Stimulated activated CD8-positive, alpha-beta memory T cell treated with anti-CD3 and anti-CD28 coated beads, Interleukin-15, amount 100 ng/mL, for 1 hour (primary cell): ENCODE data around the gene MATR3.
A peak's percentile ranks its signal among the peaks of the same experiment; 100 is the strongest.
"Not testable (repeated sequence)": the region's sequence is repeated elsewhere in the genome, so short reads cannot be mapped to it uniquely, and the experiment has no call there.

Experiments used
- DNase-seq: peaks from one replicate; pipeline ENCODE4 v3.0.0-alpha.2; 2020; ENCODE audit warnings: low read depth

MATR3 gene, protein sequence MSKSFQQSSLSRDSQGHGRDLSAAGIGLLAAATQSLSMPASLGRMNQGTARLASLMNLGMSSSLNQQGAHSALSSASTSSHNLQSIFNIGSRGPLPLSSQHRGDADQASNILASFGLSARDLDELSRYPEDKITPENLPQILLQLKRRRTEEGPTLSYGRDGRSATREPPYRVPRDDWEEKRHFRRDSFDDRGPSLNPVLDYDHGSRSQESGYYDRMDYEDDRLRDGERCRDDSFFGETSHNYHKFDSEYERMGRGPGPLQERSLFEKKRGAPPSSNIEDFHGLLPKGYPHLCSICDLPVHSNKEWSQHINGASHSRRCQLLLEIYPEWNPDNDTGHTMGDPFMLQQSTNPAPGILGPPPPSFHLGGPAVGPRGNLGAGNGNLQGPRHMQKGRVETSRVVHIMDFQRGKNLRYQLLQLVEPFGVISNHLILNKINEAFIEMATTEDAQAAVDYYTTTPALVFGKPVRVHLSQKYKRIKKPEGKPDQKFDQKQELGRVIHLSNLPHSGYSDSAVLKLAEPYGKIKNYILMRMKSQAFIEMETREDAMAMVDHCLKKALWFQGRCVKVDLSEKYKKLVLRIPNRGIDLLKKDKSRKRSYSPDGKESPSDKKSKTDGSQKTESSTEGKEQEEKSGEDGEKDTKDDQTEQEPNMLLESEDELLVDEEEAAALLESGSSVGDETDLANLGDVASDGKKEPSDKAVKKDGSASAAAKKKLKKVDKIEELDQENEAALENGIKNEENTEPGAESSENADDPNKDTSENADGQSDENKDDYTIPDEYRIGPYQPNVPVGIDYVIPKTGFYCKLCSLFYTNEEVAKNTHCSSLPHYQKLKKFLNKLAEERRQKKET

GRCh38 chr5:139293507-139294373 lies at the start of gene MATR3:
TSS of gene MATR3 (plus strand) at chr5:139293740. CDS start at chr5:139307416, 13,676 bp downstream.
- peak; percentile 88 for DNase-seq

DNA sequence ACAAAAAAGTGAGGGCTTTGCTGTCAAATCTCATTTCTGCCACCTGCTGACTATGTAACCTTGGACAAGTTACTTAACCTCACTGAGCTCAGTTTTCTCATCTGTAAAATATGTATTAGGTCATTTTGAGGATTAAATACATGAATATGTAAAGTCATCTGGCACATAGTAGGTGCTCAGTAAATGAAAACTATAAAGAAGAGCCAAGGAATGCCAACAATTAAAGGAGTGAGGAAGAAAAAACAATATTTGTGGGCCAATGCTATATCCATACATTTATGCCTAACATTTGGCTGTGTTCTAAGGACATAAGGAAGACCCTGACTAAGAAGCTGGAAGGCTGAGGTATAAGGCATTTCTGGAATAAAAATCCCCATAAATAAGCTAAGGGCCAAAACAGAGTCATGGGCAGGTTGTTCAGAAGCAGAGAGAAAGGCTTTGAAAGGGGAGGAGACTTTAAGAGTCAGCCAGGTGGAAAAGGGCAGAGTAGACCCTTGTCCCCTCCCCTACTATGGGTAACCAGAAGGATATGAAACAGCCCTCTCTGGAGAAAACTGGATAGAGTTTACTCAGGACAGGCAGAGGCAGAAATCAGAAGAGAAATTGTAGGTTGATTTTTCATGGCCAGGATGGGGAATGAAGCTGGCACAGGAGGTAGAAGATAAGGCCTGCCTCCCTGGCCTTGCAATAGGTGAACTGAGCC lies 47.8 kb upstream of the MATR3 start:
- DNase-seq: no peak

GRCh38 chr5:139246394-139246793 lies 47.1 kb upstream of the MATR3 start:
- no peak for DNase-seq

- DNase-seq: no peak
Observed at GRCh38 chr5:139248826-139249453, 44.6 kb upstream of the MATR3 start.

GRCh38 chr5:139251281-139251687 lies 42.3 kb upstream of the MATR3 start:
- DNase-seq: no peak

GRCh38 chr5:139251695-139252288 lies 41.7 kb upstream of the MATR3 start:
- no peak for DNase-seq

DNA sequence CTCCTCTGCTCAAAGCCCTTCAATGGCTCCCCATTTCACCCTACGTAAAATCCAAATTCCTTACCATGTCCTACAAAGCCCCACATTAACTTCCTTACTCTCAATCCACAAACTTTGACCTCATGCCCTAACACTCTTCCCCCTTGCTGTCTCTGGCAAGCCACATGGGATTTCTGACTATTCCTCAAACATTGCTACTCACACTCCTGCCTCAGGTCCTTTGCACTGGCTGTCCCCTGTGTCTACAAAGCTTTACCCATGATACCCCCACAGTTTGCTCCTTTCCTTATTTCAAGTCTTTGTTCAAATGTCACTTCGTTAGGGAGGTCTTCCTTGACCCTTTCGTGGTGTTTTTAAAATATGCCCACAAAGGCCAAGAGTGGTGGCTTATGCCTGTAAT lies 40.4 kb upstream of the MATR3 start:
- no peak for DNase-seq

GRCh38 chr5:139256820-139257219 lies 36.7 kb upstream of the MATR3 start:
- DNase-seq: no peak

DNA sequence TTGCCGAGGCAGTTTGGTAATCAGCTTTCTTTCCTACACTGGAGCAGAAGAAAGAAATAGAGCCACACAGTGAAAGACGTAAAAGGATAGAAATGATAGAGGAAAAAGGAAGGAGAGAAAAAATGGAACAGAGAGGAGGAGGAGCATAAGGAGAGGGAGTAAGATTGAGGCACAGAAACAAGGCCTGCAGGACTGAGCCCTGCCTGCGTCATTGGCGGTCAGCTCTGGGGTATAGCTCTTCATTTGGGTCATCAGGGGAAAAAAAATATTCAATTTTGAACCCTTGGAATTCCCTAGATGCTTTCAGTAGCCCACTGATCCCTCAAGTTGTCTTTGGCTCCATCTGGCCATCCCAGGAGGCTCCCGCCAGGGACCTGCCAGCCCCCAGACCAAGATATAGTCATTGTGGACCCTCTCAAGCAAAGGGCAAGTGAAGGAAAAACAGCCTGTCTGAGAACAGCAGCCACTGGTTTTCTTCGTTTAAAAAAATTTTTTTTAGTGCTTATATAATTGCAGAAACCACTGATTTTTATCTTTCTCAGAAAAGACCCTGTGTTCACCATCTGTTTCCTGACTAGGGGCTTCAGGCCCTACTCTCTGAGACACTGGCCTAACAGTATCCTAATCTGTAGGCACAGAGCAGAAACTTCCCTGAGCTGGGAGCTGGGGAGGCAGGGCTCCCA lies 31.3 kb upstream of the MATR3 start:
- DNase-seq: no peak

GRCh38 chr5:139262742-139263445 lies 30.6 kb upstream of the MATR3 start:
- peak; percentile 37 for DNase-seq

DNA sequence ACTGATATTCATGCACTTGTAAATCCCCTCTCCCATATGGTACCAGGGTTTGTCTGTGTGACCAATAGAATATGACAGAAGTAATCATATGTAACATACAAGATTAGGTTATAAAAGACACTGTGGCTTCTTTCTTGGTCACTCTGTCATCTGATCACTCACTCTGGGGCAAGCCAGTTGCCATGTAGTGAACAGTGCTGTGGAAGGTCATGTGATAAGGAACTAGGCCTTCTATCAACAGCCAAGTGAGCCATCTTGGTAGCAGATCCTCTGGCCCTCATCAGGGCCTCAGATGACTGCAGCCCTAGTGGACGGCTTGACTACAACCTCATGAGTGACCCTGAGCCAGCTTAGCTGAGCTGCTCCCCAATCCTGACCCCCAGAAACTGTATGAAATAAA lies 30.0 kb upstream of the MATR3 start:
- DNase-seq: no peak

DNA sequence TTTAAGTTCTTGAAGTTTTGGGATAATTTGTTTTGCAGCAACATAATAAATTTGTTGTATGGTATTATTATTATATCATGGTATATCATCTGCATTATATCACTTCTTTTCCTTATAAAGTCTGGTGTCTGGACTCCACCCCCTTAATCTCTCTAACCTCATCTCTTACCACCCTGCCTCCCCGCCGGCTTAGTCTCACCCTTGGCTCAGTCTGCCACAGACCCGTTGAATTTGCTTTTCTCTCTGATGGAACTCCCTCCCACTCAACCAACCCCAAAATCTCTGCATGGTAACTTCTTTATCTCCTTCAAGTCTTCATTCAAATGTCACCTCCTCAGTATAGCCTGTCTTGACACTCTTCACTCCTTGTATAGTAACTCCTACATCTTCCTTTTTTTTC lies 29.6 kb upstream of the MATR3 start:
- DNase-seq: no peak

GRCh38 chr5:139265001-139265400 lies 28.5 kb upstream of the MATR3 start:
- DNase-seq: no peak

DNA sequence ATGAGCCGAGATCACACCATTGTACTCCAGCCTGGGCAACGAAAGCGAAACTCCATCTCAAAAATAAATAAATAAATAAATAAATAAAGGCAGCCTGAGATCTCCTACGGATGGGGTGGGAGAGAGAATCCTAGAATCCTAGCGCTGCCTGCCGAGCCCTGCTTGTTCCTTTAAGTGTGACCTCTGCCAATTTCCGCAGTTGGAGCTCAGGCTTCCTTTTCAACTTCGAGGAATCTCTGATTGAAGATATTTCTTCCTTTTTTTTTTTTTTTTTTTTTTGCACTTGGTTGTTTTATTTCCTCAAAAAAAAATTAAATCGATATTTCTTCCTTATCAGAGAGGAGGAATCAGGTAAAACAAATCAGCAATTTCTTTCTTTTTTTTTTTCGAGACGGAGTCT lies 27.3 kb upstream of the MATR3 start:
- no peak for DNase-seq

GRCh38 chr5:139267481-139267880 lies 26.1 kb upstream of the MATR3 start:
- no peak for DNase-seq

GRCh38 chr5:139268364-139269202 lies 25.0 kb upstream of the MATR3 start:
- no peak for DNase-seq

DNA sequence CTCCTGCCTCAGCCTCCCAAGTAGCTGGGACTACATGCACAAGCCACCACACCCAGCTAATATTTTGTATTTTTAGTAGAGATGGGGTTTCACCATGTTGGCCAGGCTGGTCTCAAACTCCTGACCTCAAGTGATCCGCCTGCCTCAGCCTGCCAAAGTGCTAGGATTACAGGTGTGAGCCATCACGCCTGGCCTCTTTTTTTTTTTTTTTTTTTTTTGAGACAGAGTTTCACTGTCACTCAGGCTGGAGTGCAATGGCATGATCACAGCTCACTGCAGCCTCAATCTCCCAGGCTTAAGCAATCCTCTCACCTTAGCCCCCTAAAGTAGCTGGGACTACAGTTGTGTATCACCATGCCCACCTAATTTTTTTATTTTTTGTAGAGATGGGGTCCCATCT lies 22.8 kb upstream of the MATR3 start:
- DNase-seq: not testable (repeated sequence)

GRCh38 chr5:139271201-139272027 lies 22.1 kb upstream of the MATR3 start:
- DNase-seq: no peak
